Stimulated activated CD4-positive, alpha-beta T cell treated with anti-CD3 and anti-CD28 coated beads, Interleukin-4, amount 100 ng/mL, for 4 hours (primary cell): ENCODE measurements around the gene MTAP.

ENCODE experiments used
- DNase-seq, 2 experiments: peaks; one replicate each; pipeline ENCODE4 v3.0.0-alpha.2; 2020

Gene MTAP

GRCh38 chr9:21806644-21807043 is 4.2 kb downstream of the MTAP start:
- no peak for DNase-seq

- no peak for DNase-seq
Measured at GRCh38 chr9:21810388-21810787, 8.0 kb downstream of the MTAP start.

- DNase-seq, result no peak
Measured at GRCh38 chr9:21810881-21811280, 8.4 kb downstream of the MTAP start.

- DNase-seq, result no peak
Measured at GRCh38 chr9:21811914-21812313, 9.5 kb downstream of the MTAP start.

GRCh38 chr9:21812415-21812814 is 10.0 kb downstream of the MTAP start:
- no peak for DNase-seq

GRCh38 chr9:21812946-21813568 is 10.6 kb downstream of the MTAP start:
- DNase-seq, result peak; percentile 46 to 58

GRCh38 chr9:21813575-21814473 is 11.4 kb downstream of the MTAP start:
- DNase-seq, result peak in 1 of 2 experiments; percentile 40

- DNase-seq, result no peak
Measured at GRCh38 chr9:21815643-21816042, 13.2 kb downstream of the MTAP start.

GRCh38 chr9:21817176-21817575 is 14.7 kb downstream of the MTAP start:
- no peak for DNase-seq

GRCh38 chr9:21825637-21826036 is 23.2 kb downstream of the MTAP start:
- no peak for DNase-seq

GRCh38 chr9:21828853-21829410 is 26.5 kb downstream of the MTAP start:
- no peak for DNase-seq

GRCh38 chr9:21830589-21830988 is 28.2 kb downstream of the MTAP start:
- DNase-seq, result no peak

- peak in 1 of 2 experiments; percentile 21 for DNase-seq
Measured at GRCh38 chr9:21831841-21832509, 29.5 kb downstream of the MTAP start.

GRCh38 chr9:21833090-21833801 is 30.8 kb downstream of the MTAP start:
- DNase-seq, result no peak

- no peak for DNase-seq
Measured at GRCh38 chr9:21835121-21835520, 32.7 kb downstream of the MTAP start.

GRCh38 chr9:21836437-21837161 is 34.2 kb downstream of the MTAP start:
- DNase-seq, result no peak

GRCh38 chr9:21837501-21837900 is 35.1 kb downstream of the MTAP start:
- DNase-seq, result no peak

GRCh38 chr9:21840647-21841046 is 38.2 kb downstream of the MTAP start:
- DNase-seq, result no peak

GRCh38 chr9:21841133-21841532 is 38.7 kb downstream of the MTAP start:
- no peak for DNase-seq

GRCh38 chr9:21848615-21849014 is 46.2 kb downstream of the MTAP start:
- DNase-seq, result no peak

GRCh38 chr9:21852754-21853153 is 50.3 kb downstream of the MTAP start:
- no peak for DNase-seq

GRCh38 chr9:21853414-21853813 is 51.0 kb downstream of the MTAP start:
- no peak for DNase-seq
